HG03575 (cell line): ENCODE data around the gene LYSMD3.

Experiments used
- ATAC-seq: cut with Tn5 transposase; IDR thresholded peaks from one replicate; pipeline ENCODE4 v1.9.1; 2021; ENCODE audit not compliant: unreplicated experiment, insufficient number of reproducible peaks, low FRiP score; ENCODE audit errors: extremely low read depth

The LYSMD3 gene

GRCh38 chr5:90495146-90495545, 34.2 kb downstream of the LYSMD3 start:
- no peak for ATAC-seq

- no peak for ATAC-seq
These were observed 35.3 kb downstream of the LYSMD3 start for GRCh38 chr5:90494043-90494442.

GRCh38 chr5:90488791-90489190, 40.6 kb downstream of the LYSMD3 start:
- ATAC-seq = no peak

- no peak for ATAC-seq
These were observed 44.8 kb downstream of the LYSMD3 start for GRCh38 chr5:90484540-90484939.

- ATAC-seq = no peak
These were observed 46.2 kb downstream of the LYSMD3 start for GRCh38 chr5:90483206-90483605.

- no peak for ATAC-seq
These were observed 48.7 kb downstream of the LYSMD3 start for GRCh38 chr5:90480699-90481098.

GRCh38 chr5:90479611-90480385, 49.6 kb downstream of the LYSMD3 start:
- ATAC-seq = no peak

GRCh38 chr5:90477621-90478215, 51.7 kb downstream of the LYSMD3 start:
- ATAC-seq = no peak

GRCh38 chr5:90477073-90477472, 52.3 kb downstream of the LYSMD3 start:
- no peak for ATAC-seq

- no peak for ATAC-seq
These were observed 53.0 kb downstream of the LYSMD3 start for GRCh38 chr5:90476391-90476790.

- no peak for ATAC-seq
These were observed 53.9 kb downstream of the LYSMD3 start for GRCh38 chr5:90475436-90475980.

- ATAC-seq = peak; percentile 61
These were observed 54.9 kb downstream of the LYSMD3 start, which contains the start of the genes MBLAC2 and POLR3G for GRCh38 chr5:90474235-90475107. Gene MBLAC2, minus strand, starts transcription at chr5:90474771. Its CDS starts 479 bp downstream, at chr5:90474292. Gene POLR3G, plus strand, starts transcription at chr5:90474864. Its CDS starts 10,704 bp downstream, at chr5:90485568.

- peak; percentile 6 for ATAC-seq
These were observed 55.8 kb downstream of the LYSMD3 start for GRCh38 chr5:90473396-90474234.

- ATAC-seq = no peak
These were observed 56.5 kb downstream of the LYSMD3 start for GRCh38 chr5:90472783-90473395.
